ENCODE data around the gene CACNA1G. TPM values are rescaled to one million over a fixed set of nuclear protein-coding genes. Genes with fewer than 3 reads are reported as not detected.

CACNA1G gene
- polyA plus RNA-seq, 12 donors, result 5.8 to 20.0 (median 8.0) TPM; not detected in 1

DNA sequence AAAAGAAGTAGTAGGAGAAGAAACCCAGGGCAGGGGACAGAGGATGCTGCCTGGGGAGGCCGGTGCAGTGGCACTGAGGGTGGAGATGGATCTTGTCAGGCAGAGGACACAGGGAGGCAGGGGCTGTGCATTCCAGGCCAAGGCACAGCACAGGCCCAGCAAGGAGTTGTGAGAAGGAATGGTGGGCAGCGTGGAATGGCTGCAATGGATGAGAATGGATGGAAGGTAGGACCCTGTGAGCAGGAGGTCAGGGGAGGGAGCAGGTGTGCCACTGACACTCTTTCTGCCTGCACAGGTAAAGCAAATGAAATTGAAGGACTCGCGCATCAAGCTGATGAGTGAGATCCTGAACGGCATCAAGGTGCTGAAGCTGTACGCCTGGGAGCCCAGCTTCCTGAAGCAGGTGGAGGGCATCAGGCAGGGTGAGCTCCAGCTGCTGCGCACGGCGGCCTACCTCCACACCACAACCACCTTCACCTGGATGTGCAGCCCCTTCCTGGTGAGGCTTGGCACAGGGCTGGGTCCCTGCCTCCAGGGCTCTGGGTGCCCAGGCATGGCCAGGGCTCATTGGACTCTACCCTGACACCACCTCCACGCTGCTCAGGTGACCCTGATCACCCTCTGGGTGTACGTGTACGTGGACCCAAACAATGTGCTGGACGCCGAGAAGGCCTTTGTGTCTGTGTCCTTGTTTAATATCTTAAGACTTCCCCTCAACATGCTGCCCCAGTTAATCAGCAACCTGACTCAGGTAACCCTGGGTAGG, 106.9 kb downstream of the CACNA1G start:
- DNase-seq, result no peak

DNA sequence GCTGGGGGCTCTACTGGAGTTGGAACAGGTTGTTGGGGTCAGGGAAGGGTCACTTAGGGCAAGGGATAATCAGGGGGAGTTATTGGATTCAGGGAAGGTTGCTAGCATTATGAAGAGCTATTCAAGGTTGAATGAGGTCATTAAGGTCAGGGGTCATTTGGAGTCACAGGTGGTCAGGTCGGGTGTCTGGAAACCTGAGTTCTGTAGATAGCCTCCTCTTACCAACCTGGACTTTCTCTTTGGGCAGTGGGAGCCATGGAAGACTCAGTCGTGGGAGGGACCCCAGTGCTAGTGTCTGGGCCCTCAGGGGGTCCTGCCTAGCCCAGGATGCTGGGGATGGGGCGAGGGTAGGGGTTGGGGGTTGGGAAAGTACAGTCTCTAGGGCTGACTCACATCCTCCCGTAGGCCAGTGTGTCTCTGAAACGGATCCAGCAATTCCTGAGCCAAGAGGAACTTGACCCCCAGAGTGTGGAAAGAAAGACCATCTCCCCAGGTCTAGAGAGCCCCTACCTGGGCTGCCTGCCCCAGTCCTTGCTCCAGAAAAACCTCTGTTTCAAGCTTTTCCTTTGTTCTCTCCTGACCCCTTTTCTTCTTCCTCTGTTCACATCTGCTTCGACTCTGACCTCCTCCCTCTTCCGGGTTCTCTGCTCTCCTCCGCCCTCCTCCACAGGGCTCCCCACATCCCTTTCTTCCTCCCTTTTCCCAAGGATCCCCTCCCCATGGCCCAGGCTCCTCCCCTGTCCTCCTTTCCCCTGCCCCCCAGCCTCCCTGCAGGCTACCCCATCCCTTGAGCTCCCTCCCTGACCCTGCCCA, 107.7 kb downstream of the CACNA1G start:
- DNase-seq, result no peak

- DNase-seq, result no peak
Observed at GRCh38 chr17:50668838-50669581, 108.5 kb downstream of the CACNA1G start.

DNA sequence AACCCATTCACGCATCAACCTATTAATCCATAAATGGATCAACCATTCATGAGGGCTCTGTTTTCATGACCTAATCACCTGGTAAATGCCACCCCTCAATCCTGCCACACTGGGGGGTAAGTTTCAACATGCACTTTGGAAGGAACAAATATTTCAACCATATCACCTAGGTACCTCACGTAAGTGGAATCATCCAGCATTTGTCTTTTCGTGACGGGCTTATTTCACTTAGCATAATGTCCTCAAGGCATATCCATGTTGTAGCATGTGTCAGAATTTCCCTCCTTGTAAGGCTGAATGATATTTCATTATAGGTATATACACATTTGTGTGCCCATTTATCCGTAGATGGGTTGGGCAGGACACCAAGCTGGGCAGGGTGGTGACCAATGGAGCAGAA, 111.6 kb downstream of the CACNA1G start:
- DNase-seq, result no peak

DNA sequence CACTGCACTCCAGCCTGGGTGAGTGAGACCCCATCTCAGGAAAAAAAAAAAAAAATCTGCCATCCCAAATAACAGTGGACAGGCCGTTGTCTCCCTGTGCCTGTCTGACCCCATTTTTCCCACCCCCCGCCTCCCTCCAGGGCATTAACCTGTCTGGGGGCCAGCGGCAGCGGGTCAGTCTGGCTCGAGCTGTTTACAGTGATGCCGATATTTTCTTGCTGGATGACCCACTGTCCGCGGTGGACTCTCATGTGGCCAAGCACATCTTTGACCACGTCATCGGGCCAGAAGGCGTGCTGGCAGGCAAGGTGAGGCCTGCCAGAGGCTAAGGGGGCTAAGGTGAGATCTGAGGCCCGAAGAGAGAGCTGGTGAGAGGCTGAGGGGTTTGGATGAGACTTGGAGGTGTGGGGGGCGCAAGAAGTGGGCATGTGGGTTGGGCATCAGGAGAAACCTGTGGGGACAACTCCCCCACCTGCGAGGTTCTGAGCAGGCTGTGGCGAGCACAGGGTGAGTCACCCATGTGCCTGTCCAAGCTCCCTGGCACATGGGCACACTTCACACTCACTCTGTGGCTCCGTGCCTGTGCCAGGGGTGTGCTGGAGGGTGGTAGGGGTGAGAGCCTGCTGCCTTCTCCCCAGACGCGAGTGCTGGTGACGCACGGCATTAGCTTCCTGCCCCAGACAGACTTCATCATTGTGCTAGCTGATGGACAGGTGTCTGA, 112.5 kb downstream of the CACNA1G start:
- no peak for DNase-seq

DNA sequence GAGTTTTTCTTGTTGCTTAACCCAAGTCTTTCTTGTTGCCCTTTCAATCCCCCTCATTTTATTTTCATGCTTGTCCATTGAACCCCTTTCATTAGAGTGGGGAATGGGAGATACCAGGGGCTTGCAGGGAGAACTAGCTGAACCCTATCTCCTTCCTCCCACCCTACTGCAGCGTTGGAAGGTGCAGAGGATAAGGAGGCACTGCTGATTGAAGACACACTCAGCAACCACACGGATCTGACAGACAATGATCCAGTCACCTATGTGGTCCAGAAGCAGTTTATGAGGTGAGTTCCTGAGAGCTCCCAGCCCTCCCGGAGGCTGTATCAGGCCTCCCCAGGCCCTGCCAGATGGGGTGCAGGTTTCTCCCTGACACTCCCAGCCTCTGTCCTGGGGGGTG, 114.7 kb downstream of the CACNA1G start:
- DNase-seq, result no peak

DNA sequence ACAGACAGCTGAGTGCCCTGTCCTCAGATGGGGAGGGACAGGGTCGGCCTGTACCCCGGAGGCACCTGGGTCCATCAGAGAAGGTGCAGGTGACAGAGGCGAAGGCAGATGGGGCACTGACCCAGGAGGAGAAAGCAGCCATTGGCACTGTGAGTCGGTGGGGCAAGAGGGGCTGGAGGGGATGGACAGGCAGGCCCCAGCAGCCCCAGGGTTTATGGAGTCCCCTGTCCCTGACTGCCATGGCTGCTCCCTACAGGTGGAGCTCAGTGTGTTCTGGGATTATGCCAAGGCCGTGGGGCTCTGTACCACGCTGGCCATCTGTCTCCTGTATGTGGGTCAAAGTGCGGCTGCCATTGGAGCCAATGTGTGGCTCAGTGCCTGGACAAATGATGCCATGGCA, 115.1 kb downstream of the CACNA1G start:
- DNase-seq, result no peak

- DNase-seq, result no peak
Observed at GRCh38 chr17:50676065-50676975, 115.8 kb downstream of the CACNA1G start.

Other genes starting within 250 kb of the CACNA1G start
- 100 to 1,000 TPM in 1 of 12 donors, 10 to 100 TPM in 11; 15.5 to 337 (median 20.0) TPM for gene XYLT2, start 214.6 kb upstream of the CACNA1G start, polyA plus RNA-seq (ENCODE audit: insufficient read length in 12 of 12)
- 10 to 100 TPM in 11 of 12 donors, not detected in 1; 38.6 to 60.0 (median 52.9) TPM for gene MRPL27, start 187.5 kb upstream of the CACNA1G start, polyA plus RNA-seq (ENCODE audit: insufficient read length in 12 of 12)
- 10 to 100 TPM in 1 of 12 donors, 1 to 10 TPM in 10, not detected in 1; 3.4 to 23.2 (median 6.6) TPM for gene EME1, start 187.5 kb upstream of the CACNA1G start, polyA plus RNA-seq (ENCODE audit: insufficient read length in 12 of 12)
- gene LRRC59, start 163.2 kb upstream of the CACNA1G start, polyA plus RNA-seq (ENCODE audit: insufficient read length in 12 of 12), result 10 to 100 TPM in 11 of 12 donors, not detected in 1; 35.6 to 69.7 (median 48.9) TPM
- gene ACSF2, start 134.5 kb upstream of the CACNA1G start, polyA plus RNA-seq (ENCODE audit: insufficient read length in 12 of 12), result 10 to 100 TPM in 11 of 12 donors, not detected in 1; 54.0 to 96.0 (median 63.1) TPM
- gene CHAD, start 91.8 kb upstream of the CACNA1G start, polyA plus RNA-seq (ENCODE audit: insufficient read length in 12 of 12), result 10 to 100 TPM in 1 of 12 donors, 1 to 10 TPM in 10, not detected in 1; 2.0 to 10.5 (median 5.0) TPM
- gene RSAD1, start 81.9 kb upstream of the CACNA1G start, polyA plus RNA-seq (ENCODE audit: insufficient read length in 12 of 12), result 10 to 100 TPM in 11 of 12 donors, not detected in 1; 28.0 to 40.1 (median 31.9) TPM
- gene MYCBPAP, start 52.3 kb upstream of the CACNA1G start, polyA plus RNA-seq (ENCODE audit: insufficient read length in 12 of 12), result 1 to 10 TPM in 4 of 12 donors, under 1 TPM in 6, not detected in 2; 0.44 to 2.5 (median 0.85) TPM
- 10 to 100 TPM in 2 of 12 donors, 1 to 10 TPM in 7, under 1 TPM in 2, not detected in 1; 0.77 to 12.8 (median 1.9) TPM for gene EPN3, start 28.0 kb upstream of the CACNA1G start, polyA plus RNA-seq (ENCODE audit: insufficient read length in 12 of 12)
- gene SPATA20, start 13.5 kb upstream of the CACNA1G start, polyA plus RNA-seq (ENCODE audit: insufficient read length in 12 of 12), result 10 to 100 TPM in 11 of 12 donors, not detected in 1; 16.4 to 43.9 (median 26.2) TPM
- 10 to 100 TPM in 2 of 12 donors, 1 to 10 TPM in 2, under 1 TPM in 7, not detected in 1; 0.32 to 40.4 (median 0.67) TPM for gene ABCC3, start 74.2 kb downstream of the CACNA1G start, polyA plus RNA-seq (ENCODE audit: insufficient read length in 12 of 12)
- gene ANKRD40, start 147.2 kb downstream of the CACNA1G start, polyA plus RNA-seq (ENCODE audit: insufficient read length in 12 of 12), result 10 to 100 TPM in 11 of 12 donors, not detected in 1; 36.5 to 49.5 (median 44.8) TPM
- 100 to 1,000 TPM; 191 to 632 (median 338) TPM for gene LUC7L3, start 158.9 kb downstream of the CACNA1G start, polyA plus RNA-seq (ENCODE audit: insufficient read length in 12 of 12)
- 10 to 100 TPM in 1 of 12 donors, under 1 TPM in 4, not detected in 7; 0.15 to 11.1 (median 0.33) TPM for gene ANKRD40CL, start 206.8 kb downstream of the CACNA1G start, polyA plus RNA-seq (ENCODE audit: insufficient read length in 12 of 12)